WERI-Rb-1 (cell line): ENCODE results near the gene NRXN3.

Experiments
- DNase-seq: peaks from one replicate; pipeline ENCODE4 v3.0.0-alpha.2; 2020
- H3K27ac ChIP-seq: fragments of 250-450 bp; sonication (Bioruptor Pico); 2 replicates; pipeline ENCODE4 v1.5.1; 2020; ENCODE audit warnings: mild to moderate bottlenecking, moderate library complexity
- H3K27me3 ChIP-seq: fragments of 250-450 bp; sonication (Bioruptor Pico); 2 replicates; pipeline ENCODE4 v1.5.1; 2021; ENCODE audit warnings: mild to moderate bottlenecking, low read depth, moderate library complexity; ENCODE audit not compliant: insufficient read depth, severe bottlenecking
- H3K36me3 ChIP-seq: fragments of 250-450 bp; sonication (Bioruptor Pico); 2 replicates; pipeline ENCODE4 v1.5.1; 2020; ENCODE audit warnings: mild to moderate bottlenecking, moderate library complexity
- H3K4me3 ChIP-seq: 2 replicates; pipeline ENCODE4 v1.5.1; 2011; ENCODE audit warnings: low read depth, mild to moderate bottlenecking, control low read depth, low read length
- H3K9me3 ChIP-seq: fragments of 250-450 bp; sonication (Bioruptor Pico); 2 replicates; pipeline ENCODE4 v1.5.1; 2021; ENCODE audit warnings: mild to moderate bottlenecking, moderate library complexity; ENCODE audit not compliant: severe bottlenecking
- CTCF ChIP-seq: IDR thresholded peaks from 2 replicates; pipeline ENCODE4 v1.5.1; 2011; ENCODE audit warnings: low read depth, mild to moderate bottlenecking, control low read depth, inconsistent platforms, low read length

Gene NRXN3

GRCh38 chr14:79583738-79584408, 1413.7 kb downstream of the NRXN3 start:
- no peak for DNase-seq
- TF ChIP-seq CTCF: no peak
- no peaks in the 10 kb centered on the region for H3K36me3 ChIP-seq
- no peaks in the 10 kb centered on the region for H3K27me3 ChIP-seq
- no peak overlapping the region for H3K4me3 ChIP-seq
- H3K9me3 ChIP-seq: no peaks in the 10 kb centered on the region
- no peak overlapping the region for H3K27ac ChIP-seq

DNA sequence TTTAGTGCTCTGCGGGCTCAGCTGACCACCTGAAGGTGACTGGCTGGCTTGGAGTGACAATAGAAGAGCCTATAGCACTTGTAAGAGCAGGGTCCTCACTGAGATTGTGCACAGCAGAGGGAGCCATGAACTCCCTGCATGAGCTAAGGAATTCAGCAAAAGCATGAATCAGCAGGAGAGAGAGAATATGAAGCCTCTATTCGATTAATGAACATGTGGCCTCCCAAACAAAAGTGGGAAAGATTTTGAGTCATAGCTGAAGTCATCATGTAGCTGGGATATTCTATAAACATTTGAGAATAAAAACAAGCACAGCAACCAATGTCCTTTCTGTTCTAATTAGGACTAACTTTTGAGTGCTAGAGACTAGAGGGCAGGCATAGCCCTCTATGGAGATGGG, 1414.5 kb downstream of the NRXN3 start:
- H3K27me3 ChIP-seq: no peaks in the 10 kb centered on the region
- no peaks in the 10 kb centered on the region for H3K9me3 ChIP-seq
- TF ChIP-seq CTCF: peak; percentile 12; the same call in 1 of the 2 replicates
- no peaks in the 10 kb centered on the region for H3K36me3 ChIP-seq
- H3K27ac ChIP-seq: no peak overlapping the region
- DNase-seq: no peak
- H3K4me3 ChIP-seq: no peak overlapping the region

GRCh38 chr14:79585845-79586244, 1415.7 kb downstream of the NRXN3 start:
- Histone ChIP-seq H3K27me3 (no peaks in the 10 kb centered on the region), H3K9me3 (no peaks in the 10 kb centered on the region), H3K36me3 (no peaks in the 10 kb centered on the region), H3K4me3 (no peak overlapping the region), H3K27ac (no peak overlapping the region)
- TF ChIP-seq CTCF: no peak
- no peak for DNase-seq

GRCh38 chr14:79586416-79586815, 1416.2 kb downstream of the NRXN3 start:
- TF ChIP-seq CTCF: no peak
- no peak for DNase-seq
- Histone ChIP-seq H3K36me3 (no peaks in the 10 kb centered on the region), H3K4me3 (no peak overlapping the region), H3K27me3 (no peaks in the 10 kb centered on the region), H3K27ac (no peak overlapping the region), H3K9me3 (no peaks in the 10 kb centered on the region)

GRCh38 chr14:79586989-79587598, 1416.9 kb downstream of the NRXN3 start:
- H3K36me3 ChIP-seq: no peaks in the 10 kb centered on the region
- TF ChIP-seq CTCF: no peak
- no peak for DNase-seq
- H3K27ac ChIP-seq: no peak overlapping the region
- H3K4me3 ChIP-seq: no peak overlapping the region
- no peaks in the 10 kb centered on the region for H3K27me3 ChIP-seq
- H3K9me3 ChIP-seq: no peaks in the 10 kb centered on the region
